ENCODE measurements around the gene ATOH7. TPM values are rescaled to one million over a fixed set of nuclear protein-coding genes. Genes with fewer than 3 reads are reported as not detected.

Gene ATOH7
- total and polyA plus RNA-seq, 9 of the 15 experiments (the other 6 are each of a cell fraction or from before 2014, with no cell fraction given) = not detected

- TF ChIP-seq ATF4 (CRISPR knock-in tag; IDR thresholded peaks at IDR 0.05) (no peak), EP300 (IDR thresholded peaks at IDR 0.05; ENCODE audit: low read length) (no peak)
Measured at GRCh38 chr10:68222391-68222790, 9.5 kb downstream of the ATOH7 start (continued).

DNA sequence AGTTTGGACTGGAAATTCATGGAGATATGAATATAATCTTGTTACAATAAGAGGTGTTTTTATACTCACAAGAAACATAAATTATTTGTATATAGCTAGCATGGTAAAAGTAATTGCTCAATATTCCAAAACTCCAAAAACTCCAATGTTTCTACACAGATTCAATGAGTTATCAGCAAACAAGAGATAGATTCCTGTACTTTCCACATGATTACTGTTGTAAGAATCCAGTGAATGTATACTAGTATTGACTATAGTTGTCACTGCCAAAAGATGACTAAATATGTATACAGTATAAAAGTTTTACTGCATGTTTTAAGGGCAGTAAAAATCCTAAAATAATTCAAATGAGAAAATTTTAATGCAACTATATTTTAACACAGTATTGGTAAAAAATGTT lies 10.7 kb downstream of the ATOH7 start:
- ChIA-PET POLR2A (interaction anchor here (0.9 kb wide), 1 partner anchor 9 kb away, joined by 3 read pairs; no protein-coding TSS in a partner anchor), CTCF (ENCODE audit: low intra/inter-chr PET ratio) (no interaction called here)
- no TSS peak for BruUV-seq (replicated peaks)
- intact Hi-C loops (cut with micrococcal nuclease) (no loop called here), in situ Hi-C loops (cut with MboI) (no loop called here)
- DNase-seq (ENCODE audit: extremely low read depth in 1 of 4, low spot score in 3 of 4) = no peak
- H2AFZ ChIP-seq (ENCODE audit: low read depth, low read length) = no peak overlapping the region
- no peaks in the 10 kb centered on the region for H3K36me3 ChIP-seq (ENCODE audit: control insufficient read depth, insufficient read depth, low read length)
- H3K4me1 ChIP-seq (replicated peaks in 1 of 2; ENCODE audit: control insufficient read depth in 2 of 2, insufficient read depth in 2 of 2, low read length in 2 of 2) = no peaks in the 10 kb centered on the region
- no peak overlapping the region for H3K9ac ChIP-seq (ENCODE audit: insufficient read depth in 1 of 2, low read depth in 2 of 2, low read length in 2 of 2)
- H3K9me3 ChIP-seq (replicated peaks; ENCODE audit: control insufficient read depth, insufficient read depth, low read depth, low read length) = no peaks in the 10 kb centered on the region
- ATAC-seq = no peak
- no peak overlapping the region for H3K4me3 ChIP-seq
- H3K9me1 ChIP-seq (ENCODE audit: control insufficient read depth, insufficient read depth, low read length) = no peaks in the 10 kb centered on the region
- H3K27me3 ChIP-seq (ENCODE audit: control insufficient read depth in 2 of 2, insufficient read depth in 2 of 2, low read length in 2 of 2) = peaks cover 12 to 16% of the 10 kb centered on the region in 2 experiments; a peak in 4 of 5 replicates
- no peaks in the 10 kb centered on the region for H4K20me1 ChIP-seq (replicated peaks; ENCODE audit: control insufficient read depth, insufficient read depth, low read length)
- no peaks in the 10 kb centered on the region for H3K79me2 ChIP-seq (ENCODE audit: control insufficient read depth, insufficient read depth, low read length)
- H3K27ac ChIP-seq (ENCODE audit: extremely low read depth, low read depth, low read length) = no peak overlapping the region
- no peak overlapping the region for H3K4me2 ChIP-seq (ENCODE audit: insufficient read depth, low read length)
- no peak for FAIRE-seq
- no peak for TF ChIP-seq ZKSCAN1 (IDR thresholded peaks at IDR 0.05; ENCODE audit: low read depth, low read length)
- TF ChIP-seq NFYB (IDR thresholded peaks at IDR 0.05; ENCODE audit: extremely low read depth, insufficient read length) = no peak
- TF ChIP-seq ILF3 (IDR thresholded peaks at IDR 0.05; ENCODE audit: borderline replicate concordance) = no peak
- TF ChIP-seq, protein P1, sequence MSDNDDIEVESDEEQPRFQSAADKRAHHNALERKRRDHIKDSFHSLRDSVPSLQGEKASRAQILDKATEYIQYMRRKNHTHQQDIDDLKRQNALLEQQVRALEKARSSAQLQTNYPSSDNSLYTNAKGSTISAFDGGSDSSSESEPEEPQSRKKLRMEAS (CRISPR knock-in tag; IDR thresholded peaks at IDR 0.05) = no peak
- TF ChIP-seq CBX2 (IDR thresholded peaks at IDR 0.05; ENCODE audit: insufficient read depth, low read length, poor library complexity, severe bottlenecking) = no peak
- TF ChIP-seq E2F3 (CRISPR knock-in tag; IDR thresholded peaks at IDR 0.05) = no peak
- no peak for TF ChIP-seq KDM5B (IDR thresholded peaks at IDR 0.05; ENCODE audit: insufficient replicate concordance, low read depth, low read length)
- no peak for TF ChIP-seq FOSL1 (tag; conservative IDR thresholded peaks at IDR 0.05)
- TF ChIP-seq, protein P2, sequence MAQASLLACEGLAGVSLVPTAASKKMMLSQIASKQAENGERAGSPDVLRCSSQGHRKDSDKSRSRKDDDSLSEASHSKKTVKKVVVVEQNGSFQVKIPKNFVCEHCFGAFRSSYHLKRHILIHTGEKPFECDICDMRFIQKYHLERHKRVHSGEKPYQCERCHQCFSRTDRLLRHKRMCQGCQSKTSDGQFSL (CRISPR knock-in tag; IDR thresholded peaks at IDR 0.05) = no peak
- TF ChIP-seq, protein P2 (tag; IDR thresholded peaks at IDR 0.05) = no peak
- TF ChIP-seq ZNF3 (CRISPR knock-in tag; IDR thresholded peaks at IDR 0.05) = no peak
- TF ChIP-seq ZBTB11 (CRISPR knock-in tag; IDR thresholded peaks at IDR 0.05) = no peak
- no peak for TF ChIP-seq NFRKB (IDR thresholded peaks at IDR 0.05; ENCODE audit: low read depth)

All from K562 (cell line).